GM12801 (cell line): ENCODE results near the gene ARHGAP1.

Experiments used
- CTCF ChIP-seq: IDR thresholded peaks from one replicate; pipeline ENCODE4 v1.5.1; 2011; ENCODE audit warnings: control low read depth; ENCODE audit not compliant: insufficient read length; ENCODE audit errors: extremely low read depth

ARHGAP1 gene

GRCh38 chr11:46695345-46696211 is 4.8 kb downstream of the ARHGAP1 start:
- TF ChIP-seq CTCF, result no peak

GRCh38 chr11:46694607-46695006 is 5.8 kb downstream of the ARHGAP1 start:
- TF ChIP-seq CTCF, result no peak

GRCh38 chr11:46694072-46694471 is 6.3 kb downstream of the ARHGAP1 start:
- no peak for TF ChIP-seq CTCF

- TF ChIP-seq CTCF, result no peak
These were observed 6.8 kb downstream of the ARHGAP1 start for GRCh38 chr11:46693597-46694012.

GRCh38 chr11:46692450-46692849 is 8.0 kb downstream of the ARHGAP1 start:
- no peak for TF ChIP-seq CTCF

- TF ChIP-seq CTCF, result no peak
These were observed 9.7 kb downstream of the ARHGAP1 start for GRCh38 chr11:46690702-46691101.

- TF ChIP-seq CTCF, result no peak
These were observed 13.3 kb downstream of the ARHGAP1 start for GRCh38 chr11:46686886-46687795.
